ENCODE data around the gene TNIP1.

TNIP1 gene

GRCh38 chr5:151082282-151082902, 1.6 kb upstream of the TNIP1 start:
- no peak for DNase-seq

GRCh38 chr5:151081431-151082281, 822 bp upstream of the TNIP1 start:
- DNase-seq, result no peak

DNA sequence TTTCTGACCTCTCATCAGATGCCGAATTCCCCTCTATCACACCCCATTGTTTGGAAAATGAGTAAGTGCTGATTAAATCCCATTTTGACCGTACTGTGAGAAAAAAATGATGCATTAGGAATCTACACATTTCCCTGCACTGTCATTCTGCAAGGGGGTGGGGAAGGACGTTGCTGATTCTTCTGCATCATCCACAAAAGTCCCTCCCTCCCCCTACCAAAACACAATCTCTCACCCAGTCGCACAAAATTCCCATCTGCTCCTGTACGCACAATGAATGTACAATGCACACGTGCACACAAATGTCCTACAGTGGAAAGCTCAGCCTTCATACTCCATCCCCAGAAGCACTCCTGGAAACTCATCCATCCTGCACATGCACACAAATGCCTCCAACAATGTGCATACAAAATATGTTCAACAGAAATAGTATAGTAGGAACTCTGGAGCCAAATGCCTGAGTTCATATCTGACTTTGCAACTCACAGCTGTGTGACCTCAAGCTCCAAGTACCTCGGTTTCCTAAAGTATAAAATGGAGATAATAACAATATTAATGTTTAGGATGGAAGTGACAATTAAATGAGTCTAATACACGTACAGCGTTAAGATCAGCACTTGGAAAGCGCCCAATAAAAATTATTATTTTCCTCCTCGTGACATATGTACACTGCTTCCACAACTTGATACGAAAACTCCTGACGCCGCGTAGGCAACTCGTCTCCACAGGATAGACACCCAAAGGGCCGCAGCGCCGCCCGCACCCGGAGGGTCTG, 809 bp downstream of the TNIP1 start:
- DNase-seq, result no peak

GRCh38 chr5:151078490-151079262, 2.2 kb downstream of the TNIP1 start:
- DNase-seq, result no peak

DNA sequence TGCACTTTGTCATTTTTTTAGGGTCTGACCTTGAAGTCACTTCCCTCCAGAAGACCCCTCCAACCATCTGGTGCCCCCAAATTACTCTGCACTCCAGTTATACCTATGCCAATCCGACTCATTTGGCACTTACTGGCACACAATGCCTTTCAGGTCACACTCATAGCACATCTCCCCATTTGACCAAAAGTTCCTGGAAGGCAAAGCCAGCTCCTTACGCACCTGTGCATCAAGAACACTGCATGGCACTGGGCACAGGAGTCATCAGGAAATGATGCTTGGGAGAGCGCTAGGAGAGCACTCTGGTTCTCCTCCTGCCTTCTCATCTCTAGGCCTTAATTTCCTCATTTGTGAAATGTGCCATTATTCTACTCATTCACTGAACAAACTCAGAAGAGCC, 2.9 kb downstream of the TNIP1 start:
- no peak for DNase-seq

DNA sequence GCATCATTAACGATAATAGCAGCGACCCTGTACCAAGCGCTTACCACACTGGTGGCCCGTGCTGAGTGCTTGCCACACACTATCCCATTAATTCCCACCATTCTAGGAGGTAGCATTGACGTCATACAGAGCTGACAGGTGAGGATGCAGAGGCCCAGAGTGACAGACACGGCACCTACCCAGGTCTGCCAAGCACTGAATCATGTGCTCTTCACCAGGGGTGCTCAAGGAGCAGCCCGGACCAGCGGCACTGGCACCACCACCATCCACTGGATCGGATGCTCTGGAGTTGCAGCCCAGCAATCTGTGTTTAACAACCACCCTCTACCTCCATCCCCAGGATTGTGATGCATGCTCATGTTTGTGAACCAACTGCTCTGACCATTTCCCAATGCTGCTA, 3.4 kb downstream of the TNIP1 start:
- DNase-seq, result no peak

DNA sequence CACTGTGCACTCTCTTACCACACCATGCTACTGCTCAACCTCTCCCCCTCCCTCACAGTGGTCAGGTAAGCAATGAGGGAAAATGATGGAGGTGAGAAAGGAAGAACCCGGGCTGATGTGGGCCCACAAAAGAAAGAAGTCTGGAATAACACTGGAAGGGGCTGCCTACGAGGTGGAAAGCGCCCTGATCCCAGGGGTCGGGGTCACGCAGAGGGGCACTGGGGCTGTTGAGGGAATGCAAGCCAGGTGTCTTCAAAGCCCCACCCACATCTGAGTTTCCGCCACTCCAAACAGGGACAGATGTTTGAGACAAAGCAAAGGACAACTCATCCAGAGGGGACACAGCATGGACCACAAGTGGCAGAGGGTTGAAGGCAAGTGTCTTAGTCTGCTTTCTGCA, 4.2 kb downstream of the TNIP1 start:
- no peak for DNase-seq

DNA sequence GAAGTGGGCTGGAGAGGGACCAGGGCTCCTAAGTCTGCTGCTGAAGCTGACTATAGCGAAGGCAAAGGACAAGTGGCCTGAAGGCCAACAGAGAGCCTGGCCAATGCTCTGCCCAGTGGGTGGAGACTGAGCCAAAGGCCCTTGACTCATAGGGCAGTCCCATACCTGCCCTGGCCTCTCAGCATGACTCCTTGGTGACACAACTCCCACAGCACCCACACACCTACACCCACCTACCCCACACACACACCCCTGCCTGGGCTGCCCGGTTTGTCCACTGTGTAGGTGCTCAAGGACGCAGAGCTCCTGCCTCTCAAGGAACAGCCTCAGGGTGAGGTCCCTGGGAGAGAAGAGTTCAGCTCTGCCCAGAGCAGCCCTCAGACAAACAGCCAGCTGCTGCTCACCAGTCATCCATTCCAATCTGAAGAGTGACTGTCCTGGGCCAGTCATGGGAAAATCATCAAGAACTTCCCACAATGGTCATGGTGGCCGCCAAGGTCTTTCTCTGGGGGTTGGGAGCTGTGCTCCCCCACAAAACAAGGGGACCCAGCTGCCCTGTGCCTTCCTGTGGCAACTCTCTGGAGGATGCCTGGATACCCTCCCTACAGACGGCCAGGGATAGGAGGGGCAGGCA, 5.0 kb downstream of the TNIP1 start:
- no peak for DNase-seq

GRCh38 chr5:151074557-151074956, 6.3 kb downstream of the TNIP1 start:
- DNase-seq, result no peak

DNA sequence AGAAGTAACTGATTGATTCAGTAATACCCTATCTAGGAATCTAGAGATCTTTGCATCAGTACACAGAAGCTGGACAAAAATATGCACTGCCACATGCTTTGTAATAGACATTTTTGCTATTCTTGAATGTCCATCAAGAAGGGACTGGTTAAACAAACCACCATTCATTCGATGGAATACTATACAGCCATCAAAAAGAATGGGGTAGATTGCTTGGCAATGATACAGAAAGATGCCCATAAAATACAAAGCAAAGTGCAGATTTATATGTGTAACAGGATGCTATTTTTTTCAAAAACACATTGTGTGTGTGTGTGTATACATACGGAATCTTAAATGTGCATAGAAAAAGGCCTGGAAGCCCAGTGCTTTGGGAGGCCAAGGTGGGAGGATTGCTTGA, 7.6 kb downstream of the TNIP1 start:
- no peak for DNase-seq

DNA sequence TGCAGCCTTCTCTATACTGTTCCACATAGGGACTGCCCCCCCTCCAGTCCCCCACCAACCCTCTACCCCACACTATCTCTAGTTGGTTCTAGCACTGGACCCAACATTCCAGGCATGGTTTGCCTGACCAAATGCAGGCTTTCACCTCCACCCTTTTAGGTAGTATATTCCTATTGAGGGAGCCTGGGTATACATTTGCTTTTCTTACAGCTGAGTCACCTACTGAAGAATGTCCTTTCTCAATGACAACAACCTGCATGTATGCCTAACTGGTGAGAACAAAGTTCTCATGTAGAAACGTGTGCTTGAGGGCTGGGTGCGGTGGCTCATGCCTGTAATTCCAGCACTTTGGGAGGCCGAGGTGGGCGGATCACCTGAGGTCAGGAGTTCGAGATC, 8.2 kb downstream of the TNIP1 start:
- DNase-seq, result no peak

DNA sequence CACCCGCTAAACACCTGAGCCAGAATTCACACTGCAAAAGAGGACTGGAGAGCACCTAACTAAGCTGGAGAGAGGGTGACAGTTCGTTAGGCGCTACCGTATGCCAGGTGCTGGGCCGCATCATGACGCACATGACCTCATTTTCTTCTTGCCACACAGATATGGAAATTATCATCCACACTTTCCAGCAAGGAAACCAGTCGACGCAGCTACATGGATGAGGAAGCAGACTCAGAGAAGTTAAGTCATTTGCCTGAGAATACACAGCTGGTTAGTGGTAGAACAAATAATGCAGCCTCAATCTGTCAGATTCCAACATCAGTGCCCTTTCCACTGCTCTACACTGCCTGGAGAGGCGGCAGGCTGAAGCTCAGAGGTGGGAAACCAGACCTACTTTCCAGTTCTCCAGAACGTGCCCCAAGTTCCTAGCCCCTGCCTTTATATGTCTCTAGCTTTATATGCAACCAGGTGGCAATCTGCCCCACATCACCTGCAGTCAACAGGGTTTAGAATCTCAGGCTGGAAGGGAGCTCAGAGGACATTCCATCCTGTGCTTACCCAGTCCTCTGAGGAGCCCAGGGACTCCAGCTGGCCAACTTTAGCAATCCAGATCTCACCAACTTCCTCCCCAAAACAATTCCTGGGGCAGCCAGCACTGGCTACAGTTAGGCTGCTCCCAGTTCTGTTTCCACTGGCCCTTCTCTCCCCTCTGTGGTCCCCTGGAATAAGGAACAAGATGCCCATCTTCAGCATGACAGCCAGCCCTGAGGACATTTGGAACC, 8.8 kb downstream of the TNIP1 start:
- DNase-seq, result no peak

GRCh38 chr5:151071021-151071420, 9.8 kb downstream of the TNIP1 start:
- DNase-seq, result no peak

DNA sequence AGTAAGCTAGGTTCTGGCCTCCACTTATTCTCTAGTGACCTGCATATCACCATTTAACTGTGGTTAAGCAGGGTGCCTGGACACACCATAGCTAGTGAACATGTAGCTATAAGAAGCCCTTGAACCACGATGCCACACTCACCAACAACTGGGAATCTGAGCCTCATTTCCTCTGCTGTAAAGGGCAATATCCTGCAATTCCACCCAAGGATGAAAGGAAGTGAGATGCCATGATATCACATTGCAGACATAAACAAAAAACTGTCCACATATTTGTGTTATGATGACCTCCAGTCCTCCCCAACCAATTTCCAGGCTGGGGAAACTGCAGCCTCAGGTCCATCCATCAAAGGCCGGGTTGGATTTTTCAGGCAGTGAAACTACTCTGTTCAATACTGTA, 10.4 kb downstream of the TNIP1 start:
- DNase-seq, result no peak

GRCh38 chr5:151068433-151069197, 12.2 kb downstream of the TNIP1 start:
- no peak for DNase-seq

DNA sequence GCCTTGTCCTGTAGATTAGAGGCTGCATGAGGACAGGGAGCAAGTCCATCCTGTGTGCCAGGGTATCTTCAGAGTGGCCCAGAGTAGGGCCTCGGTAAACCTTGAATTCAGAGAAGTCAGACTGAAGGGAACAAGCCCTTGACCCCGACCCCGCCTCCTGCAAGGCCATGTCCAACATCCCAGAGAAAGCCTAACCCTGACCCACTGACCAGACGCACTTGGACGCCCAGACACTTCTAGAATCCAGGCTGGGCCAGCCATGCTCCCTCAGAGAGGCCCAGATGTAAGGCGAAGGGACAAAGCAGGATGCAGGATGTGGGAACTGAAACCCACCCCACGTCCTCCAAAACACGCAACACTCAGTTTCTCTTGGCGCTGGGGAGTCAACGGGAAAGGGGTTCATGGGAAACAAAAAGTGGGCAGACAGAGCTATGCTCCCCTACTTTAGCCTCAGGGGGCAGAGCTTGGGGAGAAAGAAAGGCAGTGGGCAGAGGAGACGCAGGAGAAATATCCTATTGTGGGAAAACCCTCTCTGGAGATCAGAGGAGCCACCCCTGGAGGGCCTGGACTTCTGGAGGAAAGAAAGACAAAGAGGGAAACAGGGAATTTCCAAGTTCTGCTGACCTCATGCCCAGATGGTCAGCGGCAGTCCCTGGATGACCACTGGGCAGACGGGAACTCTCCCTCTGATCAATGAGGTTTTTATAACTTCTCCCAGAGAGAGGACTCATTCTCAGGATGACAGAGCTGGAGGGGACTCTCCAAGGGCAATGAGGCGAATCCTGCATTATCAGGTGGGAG, 13.0 kb downstream of the TNIP1 start:
- DNase-seq, result no peak

DNA sequence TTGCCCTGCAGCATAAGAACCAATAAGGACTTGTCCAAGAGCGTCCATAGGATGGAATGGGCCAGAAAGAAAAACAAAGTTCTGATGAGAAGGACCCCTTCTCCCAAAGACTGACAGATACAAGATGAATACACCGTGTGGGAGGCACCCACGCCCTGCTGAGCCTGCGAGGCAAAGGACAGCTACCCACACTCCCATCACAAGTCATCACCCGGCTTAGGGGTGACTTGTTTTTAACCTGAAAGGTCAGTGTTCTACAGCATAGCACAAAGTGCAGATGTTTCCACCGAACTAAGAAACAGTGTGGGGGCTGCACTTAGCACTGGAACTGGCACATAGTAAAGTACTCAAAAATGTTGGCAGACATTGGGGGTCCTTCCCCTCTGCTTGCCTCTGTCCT, 13.9 kb downstream of the TNIP1 start:
- DNase-seq, result no peak

DNA sequence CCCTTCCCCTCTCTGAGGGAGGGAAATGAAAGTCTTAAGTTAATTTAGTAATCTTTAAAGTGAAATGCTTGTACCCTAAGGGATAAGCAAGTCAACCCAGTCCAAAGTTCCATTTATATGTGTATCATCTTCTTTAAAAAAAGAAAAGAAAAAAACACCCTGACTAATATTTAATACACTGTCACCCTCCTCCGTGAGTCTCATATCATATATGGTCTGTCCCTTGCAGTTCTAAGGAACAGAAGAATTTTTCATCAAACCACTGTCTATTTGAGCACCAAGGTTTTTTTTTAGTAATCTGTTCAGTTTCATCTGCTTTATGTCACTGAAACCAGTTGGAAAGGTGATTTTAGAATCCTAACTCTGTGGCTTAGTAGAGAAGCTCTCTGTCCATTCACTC, 15.2 kb downstream of the TNIP1 start:
- DNase-seq, result no peak

GRCh38 chr5:151064916-151065499, 15.8 kb downstream of the TNIP1 start:
- no peak for DNase-seq
